GM10847 (cell line): ENCODE results near the gene BCL6B.

Experiments
- POLR2A ChIP-seq: IDR thresholded peaks from 2 replicates; pipeline ENCODE4 v1.6.1; 2011; ENCODE audit not compliant: insufficient read length; ENCODE audit errors: extremely low read depth

The BCL6B gene

DNA sequence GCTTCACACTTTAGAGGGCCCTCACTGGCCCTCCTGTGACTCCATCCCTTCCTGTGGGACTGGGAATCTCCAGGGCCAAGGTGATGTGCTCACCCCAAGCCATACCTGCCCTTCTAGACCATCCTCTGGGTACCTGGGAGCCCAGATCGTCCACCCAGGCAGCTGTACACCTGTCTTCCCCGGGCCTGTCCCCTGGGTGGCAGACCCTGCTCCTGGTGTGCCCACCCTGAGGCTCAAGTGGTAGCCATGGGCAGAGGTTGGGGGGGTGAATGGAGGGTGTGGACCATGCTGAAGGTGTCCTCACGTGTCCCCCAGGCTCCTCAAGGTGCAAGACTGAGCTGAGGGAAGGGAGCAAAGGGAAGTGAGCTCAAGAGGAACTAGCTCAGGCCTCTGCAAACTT is 47.9 kb downstream of the BCL6B start:
- TF ChIP-seq POLR2A = no peak

GRCh38 chr17:7072406-7072805 is 49.6 kb downstream of the BCL6B start:
- no peak for TF ChIP-seq POLR2A

GRCh38 chr17:7074931-7075330 is 52.1 kb downstream of the BCL6B start:
- no peak for TF ChIP-seq POLR2A

DNA sequence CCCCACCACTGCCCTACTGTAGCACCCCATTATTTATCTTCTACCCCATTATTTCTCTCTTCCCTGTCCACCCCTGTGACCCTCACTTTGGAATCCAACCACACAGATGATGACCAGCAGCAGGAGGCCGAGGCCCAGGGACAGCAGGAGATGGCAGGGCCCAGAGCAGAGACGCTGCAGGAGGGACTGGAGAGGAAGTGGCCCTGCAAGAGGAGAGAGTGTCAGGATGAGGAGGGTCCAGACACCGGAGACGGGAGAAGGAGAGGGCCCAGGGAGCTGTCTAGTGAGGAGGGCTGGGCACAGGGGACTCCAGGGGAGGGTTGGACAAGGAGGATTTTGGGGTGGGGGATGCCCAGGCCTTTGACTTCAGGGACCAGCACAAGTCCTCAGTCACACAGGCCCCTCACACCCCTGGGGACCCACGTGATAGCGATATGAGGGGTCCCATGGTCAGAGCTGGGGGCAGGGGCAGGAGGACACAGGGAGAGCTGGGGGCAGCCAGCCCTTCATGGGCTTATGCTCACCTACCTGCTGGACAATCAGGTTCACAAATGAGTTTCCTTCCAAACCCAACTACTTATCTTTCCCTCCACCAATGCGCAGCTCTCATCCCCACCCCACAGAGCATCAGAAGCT is 55.2 kb downstream of the BCL6B start:
- no peak for TF ChIP-seq POLR2A

- TF ChIP-seq POLR2A = no peak
These were observed 55.9 kb downstream of the BCL6B start for GRCh38 chr17:7078711-7079110.
